ENCODE results near the gene KDF1.

DNA sequence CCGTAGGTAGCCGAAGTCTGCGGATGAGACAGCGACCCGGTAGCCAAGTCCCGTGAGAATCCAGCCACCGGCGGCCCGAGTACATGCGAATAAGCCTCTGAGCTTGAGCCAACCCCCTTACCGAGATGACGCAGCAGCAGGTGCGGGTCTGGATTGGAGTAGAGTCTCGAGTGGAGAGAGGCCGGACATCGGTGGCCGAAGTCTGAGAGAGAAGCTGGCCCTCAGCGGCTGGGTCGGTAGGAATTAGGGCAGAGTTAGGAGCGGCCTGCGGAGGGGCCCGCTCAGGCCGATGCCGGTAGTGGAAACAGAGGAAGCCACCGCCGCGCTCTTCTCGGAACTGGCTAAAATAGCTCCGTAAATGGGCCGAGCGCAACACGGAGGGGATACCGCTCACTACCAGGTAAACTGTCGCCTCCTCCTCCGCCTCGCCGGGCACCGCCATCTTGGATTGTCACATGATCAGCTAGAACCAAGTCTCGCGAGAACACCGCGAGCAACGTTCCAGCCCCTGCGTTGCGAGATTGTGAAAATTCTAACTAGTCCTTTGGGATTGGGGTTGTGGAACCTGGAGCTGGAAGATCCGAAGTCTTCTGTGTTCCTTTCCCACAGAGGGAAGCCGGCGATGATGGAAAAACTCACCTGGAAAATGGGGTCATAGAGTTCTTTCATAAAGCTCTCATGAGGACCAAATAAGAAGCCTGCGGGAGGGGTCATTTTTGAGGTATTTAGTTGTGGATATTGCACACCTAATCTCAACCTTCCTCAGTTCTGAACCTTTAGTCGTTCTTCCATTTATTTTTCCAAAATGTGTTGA is 60.1 kb downstream of the KDF1 start, which contains the start of gene GPATCH3:
- TF ChIP-seq EZH2 (IDR thresholded peaks at IDR 0.05) (no peak), POLR2AphosphoS5 (IDR thresholded peaks at IDR 0.05; ENCODE audit: borderline replicate concordance, low read depth, low read length) (peak; percentile 98)

All from SK-N-MC (cell line).